Glutamatergic neuron (in vitro differentiated cells): Measurements from ENCODE around the gene ASB16. TPM values are rescaled to one million over a fixed set of nuclear protein-coding genes. Genes with fewer than 3 reads are reported as not detected.
"Not testable (repeated sequence)": the region's sequence is repeated elsewhere in the genome, so short reads cannot be mapped to it uniquely, and the experiment has no call there.

Experiments used
- DNase-seq: peaks from one replicate; pipeline ENCODE4 v3.0.0; 2022
- H3K27ac Mint-ChIP-seq: one replicate; pipeline ENCODE4 v1.8.0; 2020; ENCODE audit warnings: mild to moderate bottlenecking, mixed read lengths, inconsistent platforms; ENCODE audit not compliant: unreplicated experiment
- H3K27me3 Mint-ChIP-seq: one replicate; pipeline ENCODE4 v1.8.0; 2020; ENCODE audit warnings: mild to moderate bottlenecking, moderate library complexity, mixed read lengths, inconsistent platforms; ENCODE audit not compliant: unreplicated experiment
- H3K36me3 Mint-ChIP-seq: one replicate; pipeline ENCODE4 v1.8.0; 2020; ENCODE audit warnings: mild to moderate bottlenecking, mixed read lengths, inconsistent platforms; ENCODE audit not compliant: unreplicated experiment
- H3K4me1 Mint-ChIP-seq: one replicate; pipeline ENCODE4 v1.8.0; 2020; ENCODE audit warnings: mild to moderate bottlenecking, low read depth, mixed read lengths, inconsistent platforms; ENCODE audit not compliant: unreplicated experiment
- H3K4me3 Mint-ChIP-seq: one replicate; pipeline ENCODE4 v1.8.0; 2020; ENCODE audit warnings: mild to moderate bottlenecking, mixed read lengths, inconsistent platforms; ENCODE audit not compliant: unreplicated experiment
- H3K9me3 Mint-ChIP-seq: one replicate; pipeline ENCODE4 v1.8.0; 2020; ENCODE audit warnings: mild to moderate bottlenecking, moderate library complexity, mixed read lengths, inconsistent platforms; ENCODE audit not compliant: unreplicated experiment
- total RNA-seq: library from RNA; stranded (reverse); fragmentation: NEBNext Ultra II Directional; extraction: Animal tissue kit (Norgen Biotek cat#: 25700); gene quantifications from one replicate; pipeline ENCODE4 v1.2.1, GENCODE V29; 2021; ENCODE audit not compliant: unreplicated experiment
- TF ChIP-seq, protein P1 (sequence below): fragments of 200-600 bp; sonication (generic); IDR thresholded peaks from one replicate; pipeline ENCODE4 v1.5.0; 2021; ENCODE audit not compliant: partially characterized antibody, unreplicated experiment

Gene ASB16
- total RNA-seq, 1 donor from 2014 or later = not detected

DNA sequence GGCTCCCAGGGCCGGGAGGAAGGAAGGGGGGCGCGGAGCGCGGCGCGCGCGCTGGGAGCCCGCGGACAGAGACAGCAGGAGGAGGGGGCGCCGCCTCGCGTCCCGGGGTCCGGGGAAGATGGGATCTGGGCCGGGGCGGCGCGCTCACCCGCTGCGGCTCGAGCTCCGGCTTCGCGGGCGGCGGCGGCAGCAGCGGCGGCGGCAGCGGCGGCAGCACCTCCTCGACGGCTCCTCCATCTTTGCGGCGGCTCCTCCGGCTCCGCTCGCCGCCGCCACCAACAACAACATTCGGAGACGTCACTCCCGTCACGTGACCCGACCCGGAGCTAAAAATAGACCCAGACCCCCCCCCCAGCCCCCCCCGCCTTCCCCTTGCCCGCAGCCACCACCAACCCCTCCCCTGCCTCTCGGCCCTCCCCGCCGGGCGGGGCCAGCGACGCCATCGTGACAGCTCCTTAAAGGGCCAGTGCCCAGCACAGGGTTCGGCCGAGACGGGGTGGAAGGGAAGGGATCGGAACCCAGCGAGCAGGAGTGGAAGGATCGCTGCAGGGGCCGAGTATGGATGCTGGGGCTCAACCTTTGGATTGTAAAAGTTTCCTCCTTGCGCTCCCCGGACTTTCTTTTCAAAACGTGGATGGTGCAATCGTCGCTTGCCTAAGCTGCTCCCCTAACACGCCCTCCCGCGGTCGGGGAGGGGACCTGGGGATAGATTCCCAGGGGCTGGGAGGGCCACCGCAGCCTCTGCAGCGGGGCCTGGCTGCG, 47.0 kb upstream of the ASB16 start, which contains the start of gene HDAC5:
Gene HDAC5 (minus strand): TSS at position 286 of the 762 bp plus-strand sequence. CDS start 6,126 bp downstream, outside the sequence.
- TF ChIP-seq, protein P1, sequence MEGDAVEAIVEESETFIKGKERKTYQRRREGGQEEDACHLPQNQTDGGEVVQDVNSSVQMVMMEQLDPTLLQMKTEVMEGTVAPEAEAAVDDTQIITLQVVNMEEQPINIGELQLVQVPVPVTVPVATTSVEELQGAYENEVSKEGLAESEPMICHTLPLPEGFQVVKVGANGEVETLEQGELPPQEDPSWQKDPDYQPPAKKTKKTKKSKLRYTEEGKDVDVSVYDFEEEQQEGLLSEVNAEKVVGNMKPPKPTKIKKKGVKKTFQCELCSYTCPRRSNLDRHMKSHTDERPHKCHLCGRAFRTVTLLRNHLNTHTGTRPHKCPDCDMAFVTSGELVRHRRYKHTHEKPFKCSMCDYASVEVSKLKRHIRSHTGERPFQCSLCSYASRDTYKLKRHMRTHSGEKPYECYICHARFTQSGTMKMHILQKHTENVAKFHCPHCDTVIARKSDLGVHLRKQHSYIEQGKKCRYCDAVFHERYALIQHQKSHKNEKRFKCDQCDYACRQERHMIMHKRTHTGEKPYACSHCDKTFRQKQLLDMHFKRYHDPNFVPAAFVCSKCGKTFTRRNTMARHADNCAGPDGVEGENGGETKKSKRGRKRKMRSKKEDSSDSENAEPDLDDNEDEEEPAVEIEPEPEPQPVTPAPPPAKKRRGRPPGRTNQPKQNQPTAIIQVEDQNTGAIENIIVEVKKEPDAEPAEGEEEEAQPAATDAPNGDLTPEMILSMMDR = no peak
- Mint-ChIP-seq H3K9me3 (peaks cover 13% of the 10 kb centered on the region), H3K4me1 (peaks cover 31% of the 10 kb centered on the region), H3K27ac (peak within 1 kb of the TSS; percentile 96), H3K4me3 (peak within 1 kb of the TSS; percentile 97), H3K27me3 (peaks cover 6% of the 10 kb centered on the region), H3K36me3 (no peaks in the 10 kb centered on the region)
- peak; percentile 95 for DNase-seq

DNA sequence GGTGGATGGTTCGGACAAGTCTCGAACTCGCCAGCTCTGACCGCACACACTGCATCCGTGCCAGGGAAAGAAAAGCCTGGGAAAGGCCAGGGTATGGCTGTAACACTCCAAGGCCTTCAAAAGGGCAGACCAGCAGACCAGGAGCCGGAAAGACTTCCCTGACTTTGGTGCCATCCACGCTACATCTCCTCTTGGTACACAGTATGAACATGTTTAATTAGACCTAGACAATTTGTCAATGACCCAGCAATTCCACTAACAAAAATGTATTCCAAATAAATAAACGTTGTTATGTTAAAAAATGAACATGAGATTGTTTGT, 46.4 kb upstream of the ASB16 start:
- peak overlapping the region; percentile 83 for H3K4me3 Mint-ChIP-seq
- H3K27ac Mint-ChIP-seq = peak overlapping the region; percentile 94
- no peak for DNase-seq
- H3K9me3 Mint-ChIP-seq = peaks cover 13% of the 10 kb centered on the region
- peaks cover 27% of the 10 kb centered on the region for H3K4me1 Mint-ChIP-seq
- peaks cover 6% of the 10 kb centered on the region for H3K27me3 Mint-ChIP-seq
- no peaks in the 10 kb centered on the region for H3K36me3 Mint-ChIP-seq
- TF ChIP-seq, protein P1 = peak; percentile 22

DNA sequence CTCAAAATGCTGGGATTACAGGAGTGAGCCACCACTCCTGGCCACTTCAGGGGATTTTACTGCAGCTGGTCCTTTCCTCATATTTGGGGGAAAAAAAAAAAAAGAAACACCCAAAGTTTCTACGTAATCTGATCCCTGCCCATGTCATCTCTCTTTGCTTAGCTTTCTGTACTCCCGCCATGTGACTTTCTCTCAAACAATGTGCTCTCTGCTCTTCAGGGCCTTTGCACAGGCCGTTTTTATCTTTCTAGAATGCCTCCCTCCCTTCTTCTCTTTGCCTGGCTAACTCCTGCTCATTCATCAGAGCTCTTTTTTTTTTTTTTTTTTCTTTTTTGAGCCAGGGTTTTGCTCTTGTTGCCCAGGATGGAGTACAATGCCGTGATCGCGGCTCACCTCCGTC, 42.1 kb upstream of the ASB16 start:
- H3K4me3 Mint-ChIP-seq = no peak overlapping the region
- TF ChIP-seq, protein P1 = no peak

DNA sequence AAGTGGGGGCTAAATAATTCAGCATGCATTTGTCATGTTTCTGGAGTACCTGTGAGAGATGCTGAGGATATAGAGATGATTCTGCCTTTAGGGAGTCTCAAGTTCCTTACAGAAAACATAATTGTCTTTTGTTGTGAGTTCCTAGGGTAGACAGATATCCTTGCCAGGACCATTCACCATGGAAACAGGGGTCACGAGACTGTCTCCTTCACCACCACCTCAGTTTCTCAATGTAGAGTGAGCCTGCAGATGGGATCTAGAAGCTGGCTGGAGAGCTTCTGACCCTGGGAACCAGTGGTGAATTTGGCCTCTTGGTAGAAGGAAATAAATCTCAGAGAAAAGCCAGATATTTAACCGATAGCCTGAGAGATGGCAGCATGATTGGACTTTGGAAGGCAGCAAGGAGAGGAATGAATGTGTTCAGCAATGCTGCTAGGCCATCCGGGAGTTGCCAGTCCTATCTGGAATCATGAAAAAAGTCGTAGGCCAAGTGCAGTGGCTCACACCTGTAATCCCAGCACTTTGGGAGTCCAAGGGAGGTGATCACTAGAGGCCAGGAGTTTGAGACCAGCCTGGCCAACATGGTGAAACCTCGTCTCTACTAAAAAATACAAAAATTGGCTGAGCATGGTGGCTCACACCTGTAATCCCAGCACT, 39.7 kb upstream of the ASB16 start:
- Mint-ChIP-seq H3K4me3 (no peak overlapping the region), H3K9me3 (no peaks in the 10 kb centered on the region), H3K4me1 (no peaks in the 10 kb centered on the region), H3K27ac (no peak overlapping the region), H3K36me3 (no peaks in the 10 kb centered on the region), H3K27me3 (peaks cover 2% of the 10 kb centered on the region)
- TF ChIP-seq, protein P1 = no peak
- DNase-seq = no peak

More for the DNA sequence above, 42.1 kb upstream of the ASB16 start:
- Mint-ChIP-seq H3K27me3 (peaks cover 1% of the 10 kb centered on the region), H3K27ac (no peak overlapping the region), H3K36me3 (no peaks in the 10 kb centered on the region), H3K4me1 (peaks cover 4% of the 10 kb centered on the region), H3K9me3 (no peaks in the 10 kb centered on the region)
- DNase-seq = no peak

DNA sequence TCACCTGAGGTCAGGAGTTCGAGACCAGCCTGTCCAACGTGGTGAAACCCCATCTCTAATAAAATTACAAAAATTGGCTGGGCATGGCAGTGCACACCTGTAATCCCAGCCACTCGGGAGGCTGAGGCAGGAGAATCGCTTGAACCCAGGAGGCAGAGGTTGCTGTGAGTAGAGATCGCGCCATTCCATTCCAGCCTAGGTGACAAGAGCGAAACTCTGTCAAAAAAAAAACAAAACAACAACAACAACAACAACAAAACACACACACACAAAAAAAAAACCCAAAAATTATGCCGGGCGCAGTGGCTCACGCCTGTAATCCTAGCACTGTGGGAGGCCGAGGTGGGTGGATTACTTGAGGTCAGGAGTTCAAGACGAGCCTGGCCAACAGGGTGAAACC, 39.1 kb upstream of the ASB16 start:
- H3K4me1 Mint-ChIP-seq, H3K36me3 Mint-ChIP-seq, H3K4me3 Mint-ChIP-seq, H3K27me3 Mint-ChIP-seq, H3K27ac Mint-ChIP-seq, DNase-seq, H3K9me3 Mint-ChIP-seq: not testable (repeated sequence)
